Keratinocyte (primary cell): Measurements from ENCODE around the gene TTLL5. TPM values are rescaled to one million over a fixed set of nuclear protein-coding genes. Genes with fewer than 3 reads are reported as not detected.

ENCODE experiments used
- DNase-seq: peaks from one replicate; pipeline ENCODE4 v3.0.0-alpha.2; 2011; ENCODE audit warnings: low read depth, missing footprints, low spot score
- FAIRE-seq: peaks from 2 replicates; lab custom pipeline; 2011; peaks lifted over from hg19 to GRCh38; lab: Jason Lieb, UNC
- H2AFZ ChIP-seq: 2 replicates; pipeline ENCODE4 v1.6.0; 2012; ENCODE audit warnings: low read length, control low read depth, inconsistent platforms; ENCODE audit not compliant: control insufficient read depth
- H3K27ac ChIP-seq: 2 replicates; pipeline ENCODE4 v1.5.1; 2011; ENCODE audit warnings: low read length; ENCODE audit not compliant: control insufficient read depth, insufficient read depth
- H3K27me3 ChIP-seq: 3 replicates; pipeline ENCODE4 v1.6.0; 2011; ENCODE audit warnings: low read length; ENCODE audit not compliant: control insufficient read depth, insufficient read depth; ENCODE audit errors: extremely low read depth
- H3K36me3 ChIP-seq, 2 experiments: 2 replicates in 1 of 2; 3 replicates in 1 of 2; pipeline ENCODE4 v1.5.1; 2011; ENCODE audit warnings: low read length in 2 of 2, mild to moderate bottlenecking in 1 of 2; ENCODE audit not compliant: control insufficient read depth in 2 of 2, insufficient read depth in 2 of 2; ENCODE audit errors: extremely low read depth in 1 of 2
- H3K4me1 ChIP-seq: 3 replicates; pipeline ENCODE4 v1.5.1; 2011; ENCODE audit warnings: low read length; ENCODE audit not compliant: control insufficient read depth, insufficient read depth; ENCODE audit errors: extremely low read depth
- H3K4me2 ChIP-seq: 3 replicates; pipeline ENCODE4 v1.6.0; 2011; ENCODE audit warnings: low read depth, low read length; ENCODE audit not compliant: control insufficient read depth, insufficient read depth; ENCODE audit errors: extremely low read depth
- H3K4me3 ChIP-seq, 3 experiments: fragments of 200-600 bp in 1 of 3; sonication (generic) in 1 of 3; 2 replicates in 2 of 3; 3 replicates in 1 of 3; pipeline ENCODE4 v1.5.1; 2011 to 2016; ENCODE audit warnings: low read length in 3 of 3, mild to moderate bottlenecking in 3 of 3, control low read depth in 2 of 3, inconsistent platforms in 1 of 3, low read depth in 1 of 3, mixed read lengths in 1 of 3, mixed run types in 1 of 3, moderate library complexity in 1 of 3; ENCODE audit not compliant: control insufficient read depth in 2 of 3, insufficient read depth in 2 of 3; ENCODE audit errors: extremely low read depth in 1 of 3
- H3K79me2 ChIP-seq: 2 replicates; pipeline ENCODE4 v1.6.0; 2012; ENCODE audit warnings: low read length; ENCODE audit not compliant: control insufficient read depth, insufficient read depth
- H3K9ac ChIP-seq: 3 replicates; pipeline ENCODE4 v1.6.0; 2011; ENCODE audit warnings: low read length; ENCODE audit not compliant: control insufficient read depth, insufficient read depth; ENCODE audit errors: extremely low read depth
- H3K9me1 ChIP-seq: 3 replicates; pipeline ENCODE4 v1.6.0; 2011; ENCODE audit warnings: low read length; ENCODE audit not compliant: control insufficient read depth, insufficient read depth; ENCODE audit errors: extremely low read depth
- H3K9me3 ChIP-seq: 2 replicates; pipeline ENCODE4 v1.5.1; 2012; ENCODE audit warnings: low read depth, low read length; ENCODE audit not compliant: control insufficient read depth
- H4K20me1 ChIP-seq: 3 replicates; pipeline ENCODE4 v1.6.0; 2011; ENCODE audit warnings: low read length; ENCODE audit not compliant: control insufficient read depth, insufficient read depth; ENCODE audit errors: extremely low read depth
- CTCF ChIP-seq, 3 experiments: IDR thresholded peaks in 1 of 3; conservative IDR thresholded peaks in 1 of 3; optimal IDR thresholded peaks in 1 of 3; 2 replicates in 2 of 3; 3 replicates in 1 of 3; pipeline versions ENCODE3 to v1.5.1; 2011; ENCODE audit warnings: low read length in 3 of 3, mild to moderate bottlenecking in 3 of 3, moderate library complexity in 2 of 3, control low read depth in 1 of 3, inconsistent platforms in 1 of 3; ENCODE audit not compliant: insufficient read depth in 2 of 3; ENCODE audit errors: extremely low read depth in 1 of 3
- EZH2 ChIP-seq: IDR thresholded peaks from one replicate; pipeline ENCODE4 v1.6.1; 2012; ENCODE audit warnings: inconsistent platforms, mild to moderate bottlenecking, low read length, moderate library complexity
- dilution Hi-C: fragments of 300-500 bp; cut with MboI; formaldehyde crosslinking; loops from one replicate; pipeline ENCODE4 v1.7.0; 2020; ENCODE audit warnings: low sequenced_read_pairs; ENCODE audit not compliant: extremely low pct_ligation_motif_present
- polyA plus RNA-seq, 5 experiments: library from polyadenylated mRNA; depleted of rRNA in 3 of 5; stranded (reverse) in 3 of 5; stranded (forward) in 1 of 5; unstranded in 1 of 5; fragments of >200 nt; gene quantifications; 1 replicate in 1 of 5; 2 replicates in 3 of 5; 3 replicates in 1 of 5; pipeline versions ENCODE4 v1.2.1 to v1.2.3, GENCODE V29; 2011 to 2012; ENCODE audit warnings: missing spikeins in 2 of 5, low read depth in 1 of 5, low replicate concordance in 1 of 5

The TTLL5 gene
- polyA plus RNA-seq, 1 donor (not counting 4 experiments of a cell fraction or from before 2014, with no cell fraction given) = 20.7 TPM

- Histone ChIP-seq H2AFZ (no peak overlapping the region), H4K20me1 (no peaks in the 10 kb centered on the region), H3K79me2 (no peaks in the 10 kb centered on the region), H3K27ac (no peak overlapping the region), H3K36me3 (no peaks in the 10 kb centered on the region), H3K4me1 (no peaks in the 10 kb centered on the region), H3K27me3 (no peaks in the 10 kb centered on the region), H3K9me3 (no peaks in the 10 kb centered on the region), H3K9ac (no peak overlapping the region), H3K4me2 (no peak overlapping the region), H3K4me3 (no peak overlapping the region), H3K9me1 (no peaks in the 10 kb centered on the region)
- FAIRE-seq = no peak
- dilution Hi-C loops = no loop called here
- DNase-seq = no peak
- TF ChIP-seq EZH2 = no peak
- TF ChIP-seq CTCF (optimal IDR thresholded peaks at IDR 0.05 in 1 of 3, IDR thresholded peaks at IDR 0.05 in 1 of 3, conservative IDR thresholded peaks at IDR 0.05 in 1 of 3; ENCODE audit: extremely low read depth in 1 of 3, insufficient read depth in 2 of 3, low read length in 3 of 3) = no peak
These were observed 300.6 kb downstream of the TTLL5 start for GRCh38 chr14:75961662-75962061.

GRCh38 chr14:75967866-75968265, 306.8 kb downstream of the TTLL5 start:
- no peak overlapping the region for H3K4me2 ChIP-seq
- H3K9me1 ChIP-seq = peaks cover 2% of the 10 kb centered on the region
- TF ChIP-seq EZH2 (no peak), CTCF (optimal IDR thresholded peaks at IDR 0.05 in 1 of 3, IDR thresholded peaks at IDR 0.05 in 1 of 3, conservative IDR thresholded peaks at IDR 0.05 in 1 of 3; ENCODE audit: extremely low read depth in 1 of 3, insufficient read depth in 2 of 3, low read length in 3 of 3) (no peak)
- H3K9ac ChIP-seq = no peak overlapping the region
- H4K20me1 ChIP-seq = no peaks in the 10 kb centered on the region
- H2AFZ ChIP-seq = no peak overlapping the region
- no peak for DNase-seq
- no peaks in the 10 kb centered on the region for H3K79me2 ChIP-seq
- no peaks in the 10 kb centered on the region for H3K4me1 ChIP-seq
- no peaks in the 10 kb centered on the region for H3K9me3 ChIP-seq
- no peak overlapping the region for H3K4me3 ChIP-seq
- no peaks in the 10 kb centered on the region for H3K27me3 ChIP-seq
- FAIRE-seq = no peak
- dilution Hi-C loops = no loop called here
- H3K27ac ChIP-seq = no peak overlapping the region
- H3K36me3 ChIP-seq = no peaks in the 10 kb centered on the region
